Transverse colon (tissue), 4 donors: ENCODE data around the gene LINS1. TPM values are rescaled to one million over a fixed set of nuclear protein-coding genes. Genes with fewer than 3 reads are reported as not detected.

Experiments used
- DNase-seq: peaks from one replicate; pipeline ENCODE4 v3.0.0-alpha.2; 2019
- H3K27ac ChIP-seq, 4 donors: fragments of 200-600 bp; sonication (generic); 2 replicates each; pipeline ENCODE4 v1.5.1; 2016 to 2018; ENCODE audit warnings: inconsistent platforms in 4 of 4
- H3K27me3 ChIP-seq: fragments of 200-600 bp; sonication (generic); 2 replicates; pipeline ENCODE4 v1.5.1; 2017; ENCODE audit warnings: inconsistent platforms
- H3K36me3 ChIP-seq, 4 donors: fragments of 200-600 bp; sonication (generic); 2 replicates each; pipeline ENCODE4 v1.5.1; 2017 to 2019; ENCODE audit warnings: inconsistent platforms in 4 of 4
- H3K4me1 ChIP-seq, 4 donors: fragments of 200-600 bp; sonication (generic); 2 replicates each; pipeline ENCODE4 v1.5.1; 2017 to 2020; ENCODE audit warnings: inconsistent platforms in 4 of 4
- H3K4me3 ChIP-seq, 4 donors: fragments of 200-600 bp; sonication (generic); 1 replicate in 1 of 4; 2 replicates in 3 of 4; pipeline versions ENCODE4 v1.5.1 to v1.6.1; 2017 to 2019; ENCODE audit warnings: inconsistent platforms in 4 of 4
- H3K9me3 ChIP-seq, 2 donors: fragments of 200-600 bp; sonication (generic); 2 replicates each; pipeline ENCODE4 v1.5.1; 2017 to 2019; ENCODE audit warnings: inconsistent platforms in 2 of 2
- EP300 ChIP-seq: sonication (generic); formaldehyde crosslinking; IDR thresholded peaks from one replicate; pipeline ENCODE4 v1.6.1; 2017; ENCODE audit warnings: antibody characterized with exemption, low read depth
- POLR2A ChIP-seq: fragments of 450-650 bp; IDR thresholded peaks from one replicate; pipeline ENCODE4 v1.6.1; 2016; ENCODE audit warnings: antibody characterized with exemption, mild to moderate bottlenecking, moderate library complexity
- POLR2AphosphoS5 ChIP-seq, 3 donors: sonication (generic); formaldehyde crosslinking; IDR thresholded peaks; one replicate each; pipeline ENCODE4 v1.6.1; 2016; ENCODE audit warnings: antibody characterized with exemption in 3 of 3
- WGBS, 2 donors: methylation state at CpG; one replicate each; pipeline ENCODE4 v1.1.5; 2018; ENCODE audit warnings: low coverage in 1 of 2; 5-methylcytosine and 5-hydroxymethylcytosine counted together
- in situ Hi-C, 4 donors: fragments of 200-750 bp; cut with MboI; loops; one replicate each; pipeline versions ENCODE4 v1.15.0 to v1.15.1; 2017; ENCODE audit warnings: low sequenced_read_pairs in 3 of 4, low pct_ligation_motif_present in 1 of 4, low pct_unique_long_range_greater_than_20kb in 1 of 4
- intact Hi-C: fragments of 100-400 bp; cut with DNase I; formaldehyde crosslinking; loops from one replicate; pipeline ENCODE4 v1.15.1; 2023; ENCODE audit warnings: low total_unique reads
- small RNA-seq, 4 donors: library from RNA; depleted of rRNA; stranded (forward); fragments of <200 nt; gene quantifications; one replicate each; pipeline ENCODE3, GENCODE V24; 2016
- total RNA-seq, 4 donors: library from RNA; depleted of rRNA; stranded (reverse); fragments of >200 nt; gene quantifications; one replicate each; pipeline ENCODE4 v1.1.0, GENCODE V29; 2016
- TF ChIP-seq, protein P1 (sequence below), 5 experiments: fragments of 200-600 bp in 3 of 5; fragments of 450-650 bp in 2 of 5; sonication (generic) in 3 of 5; IDR thresholded peaks; 1 replicate in 2 of 5; 2 replicates in 3 of 5; pipeline ENCODE4 v1.5.1; 2016 to 2017; ENCODE audit warnings: antibody characterized with exemption in 5 of 5, inconsistent platforms in 3 of 5, mild to moderate bottlenecking in 2 of 5, moderate library complexity in 1 of 5

LINS1 gene
- total RNA-seq, 4 donors from 2014 or later = 24.7 to 48.9 (median 39.2) TPM

DNA sequence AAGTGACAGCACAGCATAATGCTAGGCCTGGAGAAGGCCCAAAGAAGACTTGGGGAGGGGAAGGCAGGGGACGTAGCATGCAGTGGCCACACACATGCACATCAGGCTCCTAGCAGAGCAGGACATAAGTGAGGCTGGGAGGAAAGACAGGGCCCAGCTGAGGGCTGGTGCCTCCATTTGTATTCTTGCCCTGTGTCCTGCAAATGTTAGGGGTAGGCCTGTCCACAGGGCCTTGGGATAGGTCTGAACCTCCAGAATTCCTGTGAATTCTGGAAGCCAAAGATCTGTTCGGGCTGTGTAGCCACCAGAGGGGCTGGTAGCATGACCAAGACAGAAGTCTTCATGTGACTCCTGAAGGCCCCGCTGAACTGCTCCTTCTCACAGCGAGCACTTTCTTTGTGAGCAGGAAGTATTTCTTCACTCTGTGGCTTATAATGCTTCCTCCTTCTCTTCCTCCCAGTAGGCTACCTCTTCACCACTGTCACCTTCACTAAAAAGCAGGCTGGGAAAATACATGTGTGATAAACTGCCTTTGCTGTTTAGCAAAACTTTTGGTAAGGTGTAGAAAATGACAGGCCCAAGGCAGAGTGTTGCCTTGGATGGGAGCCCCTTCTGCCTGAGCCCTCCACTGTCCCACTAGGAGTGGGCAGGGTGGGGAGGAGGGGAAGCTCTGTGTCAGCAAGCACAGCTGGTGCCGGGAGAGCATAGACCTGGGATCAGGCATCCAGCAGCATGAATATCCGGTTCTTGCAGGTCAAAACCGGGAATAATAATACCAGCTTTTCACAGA, 81.7 kb downstream of the LINS1 start:
- peaks cover 0 to 3% (median 0%) of the 10 kb centered on the region in 4 donors for H3K4me1 ChIP-seq
- no peaks in the 10 kb centered on the region for H3K27me3 ChIP-seq
- no peak overlapping the region for H3K4me3 ChIP-seq
- no peak overlapping the region for H3K27ac ChIP-seq
- intact Hi-C loops (no loop called here), in situ Hi-C loops (no loop called here)
- 82 to 87% methylated on average over 6 of the region's 7 CpGs for WGBS, 2 donors
- no peak for TF ChIP-seq POLR2AphosphoS5 (IDR thresholded peaks at IDR 0.05)
- TF ChIP-seq EP300 = no peak
- TF ChIP-seq POLR2A = no peak
- TF ChIP-seq, protein P1, sequence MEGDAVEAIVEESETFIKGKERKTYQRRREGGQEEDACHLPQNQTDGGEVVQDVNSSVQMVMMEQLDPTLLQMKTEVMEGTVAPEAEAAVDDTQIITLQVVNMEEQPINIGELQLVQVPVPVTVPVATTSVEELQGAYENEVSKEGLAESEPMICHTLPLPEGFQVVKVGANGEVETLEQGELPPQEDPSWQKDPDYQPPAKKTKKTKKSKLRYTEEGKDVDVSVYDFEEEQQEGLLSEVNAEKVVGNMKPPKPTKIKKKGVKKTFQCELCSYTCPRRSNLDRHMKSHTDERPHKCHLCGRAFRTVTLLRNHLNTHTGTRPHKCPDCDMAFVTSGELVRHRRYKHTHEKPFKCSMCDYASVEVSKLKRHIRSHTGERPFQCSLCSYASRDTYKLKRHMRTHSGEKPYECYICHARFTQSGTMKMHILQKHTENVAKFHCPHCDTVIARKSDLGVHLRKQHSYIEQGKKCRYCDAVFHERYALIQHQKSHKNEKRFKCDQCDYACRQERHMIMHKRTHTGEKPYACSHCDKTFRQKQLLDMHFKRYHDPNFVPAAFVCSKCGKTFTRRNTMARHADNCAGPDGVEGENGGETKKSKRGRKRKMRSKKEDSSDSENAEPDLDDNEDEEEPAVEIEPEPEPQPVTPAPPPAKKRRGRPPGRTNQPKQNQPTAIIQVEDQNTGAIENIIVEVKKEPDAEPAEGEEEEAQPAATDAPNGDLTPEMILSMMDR (IDR thresholded peaks at IDR 0.05) = no peak
- no peaks in the 10 kb centered on the region for H3K36me3 ChIP-seq
- H3K9me3 ChIP-seq = no peaks in the 10 kb centered on the region
- DNase-seq = no peak

DNA sequence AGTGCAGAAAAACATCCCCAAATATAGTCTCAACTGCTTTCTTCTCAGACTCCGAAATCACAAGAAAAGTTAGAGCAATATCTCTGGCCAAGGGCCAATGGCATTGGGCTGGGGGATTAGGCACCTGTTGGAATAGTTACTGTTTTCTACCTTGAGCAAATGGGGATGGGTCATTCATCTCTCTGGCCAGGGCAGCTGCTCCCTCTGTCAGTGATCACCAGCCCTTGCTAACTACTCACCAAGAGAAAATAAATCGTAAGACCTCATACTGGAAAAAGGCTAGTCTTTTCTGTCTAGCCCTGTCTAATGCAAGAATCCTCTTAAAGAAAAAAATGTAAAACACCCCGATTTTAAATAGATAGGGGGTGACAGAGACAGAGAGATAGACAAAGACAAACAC, 84.1 kb downstream of the LINS1 start:
- H3K27me3 ChIP-seq = no peaks in the 10 kb centered on the region
- no peak overlapping the region for H3K27ac ChIP-seq
- no peak for TF ChIP-seq POLR2AphosphoS5 (IDR thresholded peaks at IDR 0.05)
- TF ChIP-seq EP300 = no peak
- no peak for TF ChIP-seq POLR2A
- TF ChIP-seq, protein P1 (IDR thresholded peaks at IDR 0.05) = no peak
- no peaks in the 10 kb centered on the region for H3K9me3 ChIP-seq
- no peaks in the 10 kb centered on the region for H3K4me1 ChIP-seq
- H3K4me3 ChIP-seq = no peak overlapping the region
- DNase-seq = no peak
- in situ Hi-C loops = no loop called here
- 65% methylated on average over 2 to 3 of the region's 3 CpGs for WGBS, 2 donors
- no peaks in the 10 kb centered on the region for H3K36me3 ChIP-seq
- intact Hi-C loops = no loop called here

Small RNA genes lying within 50 kb of the gene (small RNA-seq; reads per million reads assigned to genes)
- gene RF00019 (0 reads per million in 4 donors), gene RNU6-181P (0 reads per million in 4 donors), gene RNU6-322P (0 reads per million in 4 donors)

Other genes starting within 250 kb of the LINS1 start
- not detected for gene CERS3, start 73.2 kb downstream of the LINS1 start, total RNA-seq
- 10 to 100 TPM; 29.9 to 45.3 (median 35.3) TPM for gene ASB7, start 405 bp upstream of the LINS1 start, total RNA-seq